Raji (cell line): ENCODE measurements around the gene SSH3.

Experiments
- POLR2A ChIP-seq: IDR thresholded peaks from 2 replicates; pipeline ENCODE4 v1.6.1; 2011; ENCODE audit warnings: low read depth, low read length, control low read depth; ENCODE audit not compliant: insufficient read depth

The SSH3 gene

GRCh38 chr11:67266449-67267187 is 36.7 kb upstream of the SSH3 start, which contains the start of gene GRK2:
Gene GRK2, plus strand, starts transcription at chr11:67266473. Its CDS starts 227 bp downstream, at chr11:67266700.
- peak; percentile 49 for TF ChIP-seq POLR2A

- TF ChIP-seq POLR2A, result peak; percentile 73
Measured at GRCh38 chr11:67267188-67268080, 35.9 kb upstream of the SSH3 start.

GRCh38 chr11:67268081-67268961 is 35.0 kb upstream of the SSH3 start:
- no peak for TF ChIP-seq POLR2A

- no peak for TF ChIP-seq POLR2A
Measured at GRCh38 chr11:67268962-67269268, 34.4 kb upstream of the SSH3 start.

GRCh38 chr11:67269401-67270255 is 33.7 kb upstream of the SSH3 start:
- TF ChIP-seq POLR2A, result 0 out of 2 replicates have a peak, but pooled peaks have one; percentile 16

GRCh38 chr11:67270256-67271204 is 32.8 kb upstream of the SSH3 start:
- no peak for TF ChIP-seq POLR2A

GRCh38 chr11:67271205-67271540 is 32.2 kb upstream of the SSH3 start:
- TF ChIP-seq POLR2A, result no peak

GRCh38 chr11:67271541-67272284 is 31.6 kb upstream of the SSH3 start:
- no peak for TF ChIP-seq POLR2A

- no peak for TF ChIP-seq POLR2A
Measured at GRCh38 chr11:67272327-67273259, 30.7 kb upstream of the SSH3 start.

- no peak for TF ChIP-seq POLR2A
Measured at GRCh38 chr11:67273260-67273990, 29.9 kb upstream of the SSH3 start.
